GM23338 (cell line): ENCODE results near the gene NYAP2.

ENCODE experiments used
- EZH2 ChIP-seq: fragments of 200-600 bp; sonication (generic); IDR thresholded peaks from one replicate; pipeline ENCODE4 v1.8.0; 2017; ENCODE audit warnings: antibody characterized with exemption, mild to moderate bottlenecking, low read depth; ENCODE audit not compliant: unreplicated experiment
- TF ChIP-seq, protein P1 (sequence below), 2 experiments: fragments of 200-600 bp in 1 of 2; sonication (generic) in 1 of 2; conservative IDR thresholded peaks; 2 replicates each; pipeline versions ENCODE4 v1.5.1 to v1.6.1; 2016 to 2017; ENCODE audit warnings: antibody characterized with exemption in 2 of 2, low read depth in 2 of 2, mild to moderate bottlenecking in 2 of 2, moderate library complexity in 1 of 2
- TF ChIP-seq, protein P2 (sequence below): IDR thresholded peaks from one replicate; pipeline ENCODE4 v1.6.1; 2018; ENCODE audit warnings: antibody characterized with exemption; ENCODE audit not compliant: unreplicated experiment

DNA sequence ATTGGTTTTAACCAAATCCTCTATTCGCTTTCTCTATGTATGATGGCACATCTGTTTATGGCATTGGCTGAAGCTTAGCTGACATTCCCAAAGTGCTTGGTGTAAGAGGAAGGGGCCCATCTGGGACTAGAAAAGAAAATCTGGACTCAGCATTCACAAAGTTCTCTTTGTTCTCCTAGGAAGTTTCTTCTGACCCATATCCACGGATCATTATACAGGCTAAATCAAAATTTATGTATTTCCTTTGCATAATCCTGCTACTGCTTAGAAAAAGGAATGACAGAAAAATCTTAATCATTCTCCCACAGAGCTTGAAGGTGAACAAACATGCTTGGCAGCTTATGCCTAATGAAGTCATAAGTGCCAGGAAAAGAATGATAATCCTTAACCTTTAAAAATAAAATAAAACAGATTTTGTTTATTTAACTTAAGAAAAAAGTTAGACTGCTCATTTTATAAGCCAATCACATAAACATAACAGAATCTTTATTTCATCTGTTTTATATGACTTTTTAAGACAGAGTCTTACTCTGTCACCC lies 88.4 kb downstream of the NYAP2 start:
- no peak for TF ChIP-seq EZH2
- TF ChIP-seq, protein P1, sequence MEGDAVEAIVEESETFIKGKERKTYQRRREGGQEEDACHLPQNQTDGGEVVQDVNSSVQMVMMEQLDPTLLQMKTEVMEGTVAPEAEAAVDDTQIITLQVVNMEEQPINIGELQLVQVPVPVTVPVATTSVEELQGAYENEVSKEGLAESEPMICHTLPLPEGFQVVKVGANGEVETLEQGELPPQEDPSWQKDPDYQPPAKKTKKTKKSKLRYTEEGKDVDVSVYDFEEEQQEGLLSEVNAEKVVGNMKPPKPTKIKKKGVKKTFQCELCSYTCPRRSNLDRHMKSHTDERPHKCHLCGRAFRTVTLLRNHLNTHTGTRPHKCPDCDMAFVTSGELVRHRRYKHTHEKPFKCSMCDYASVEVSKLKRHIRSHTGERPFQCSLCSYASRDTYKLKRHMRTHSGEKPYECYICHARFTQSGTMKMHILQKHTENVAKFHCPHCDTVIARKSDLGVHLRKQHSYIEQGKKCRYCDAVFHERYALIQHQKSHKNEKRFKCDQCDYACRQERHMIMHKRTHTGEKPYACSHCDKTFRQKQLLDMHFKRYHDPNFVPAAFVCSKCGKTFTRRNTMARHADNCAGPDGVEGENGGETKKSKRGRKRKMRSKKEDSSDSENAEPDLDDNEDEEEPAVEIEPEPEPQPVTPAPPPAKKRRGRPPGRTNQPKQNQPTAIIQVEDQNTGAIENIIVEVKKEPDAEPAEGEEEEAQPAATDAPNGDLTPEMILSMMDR (conservative IDR thresholded peaks at IDR 0.05; ENCODE audit: low read depth in 2 of 2): no peak
- TF ChIP-seq, protein P2, sequence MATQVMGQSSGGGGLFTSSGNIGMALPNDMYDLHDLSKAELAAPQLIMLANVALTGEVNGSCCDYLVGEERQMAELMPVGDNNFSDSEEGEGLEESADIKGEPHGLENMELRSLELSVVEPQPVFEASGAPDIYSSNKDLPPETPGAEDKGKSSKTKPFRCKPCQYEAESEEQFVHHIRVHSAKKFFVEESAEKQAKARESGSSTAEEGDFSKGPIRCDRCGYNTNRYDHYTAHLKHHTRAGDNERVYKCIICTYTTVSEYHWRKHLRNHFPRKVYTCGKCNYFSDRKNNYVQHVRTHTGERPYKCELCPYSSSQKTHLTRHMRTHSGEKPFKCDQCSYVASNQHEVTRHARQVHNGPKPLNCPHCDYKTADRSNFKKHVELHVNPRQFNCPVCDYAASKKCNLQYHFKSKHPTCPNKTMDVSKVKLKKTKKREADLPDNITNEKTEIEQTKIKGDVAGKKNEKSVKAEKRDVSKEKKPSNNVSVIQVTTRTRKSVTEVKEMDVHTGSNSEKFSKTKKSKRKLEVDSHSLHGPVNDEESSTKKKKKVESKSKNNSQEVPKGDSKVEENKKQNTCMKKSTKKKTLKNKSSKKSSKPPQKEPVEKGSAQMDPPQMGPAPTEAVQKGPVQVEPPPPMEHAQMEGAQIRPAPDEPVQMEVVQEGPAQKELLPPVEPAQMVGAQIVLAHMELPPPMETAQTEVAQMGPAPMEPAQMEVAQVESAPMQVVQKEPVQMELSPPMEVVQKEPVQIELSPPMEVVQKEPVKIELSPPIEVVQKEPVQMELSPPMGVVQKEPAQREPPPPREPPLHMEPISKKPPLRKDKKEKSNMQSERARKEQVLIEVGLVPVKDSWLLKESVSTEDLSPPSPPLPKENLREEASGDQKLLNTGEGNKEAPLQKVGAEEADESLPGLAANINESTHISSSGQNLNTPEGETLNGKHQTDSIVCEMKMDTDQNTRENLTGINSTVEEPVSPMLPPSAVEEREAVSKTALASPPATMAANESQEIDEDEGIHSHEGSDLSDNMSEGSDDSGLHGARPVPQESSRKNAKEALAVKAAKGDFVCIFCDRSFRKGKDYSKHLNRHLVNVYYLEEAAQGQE: no peak
